Psoas muscle (tissue), 8 donors: ENCODE measurements around the gene CCDC198. TPM values are rescaled to one million over a fixed set of nuclear protein-coding genes. Genes with fewer than 3 reads are reported as not detected.

ENCODE experiments used
- ATAC-seq, 4 donors: fragments of 200-7000 bp; cut with Tn5 transposase; one replicate each; pipeline ENCODE4 v1.9.1; 2020; ENCODE audit warnings: moderate library complexity in 3 of 4, mild to moderate bottlenecking in 2 of 4
- DNase-seq, 2 donors: peaks; one replicate each; pipeline ENCODE4 v3.0.0-alpha.2; 2020
- H3K27ac ChIP-seq: fragments of 200-600 bp; one replicate; pipeline ENCODE4 v1.8.0; 2022
- H3K27me3 ChIP-seq, 3 donors: fragments of 200-600 bp in 1 of 3; one replicate each; pipeline versions ENCODE4 v1.6.1 to v1.8.0; 2013 to 2022; ENCODE audit warnings: low read length in 2 of 3, mild to moderate bottlenecking in 2 of 3, moderate library complexity in 1 of 3; ENCODE audit not compliant: insufficient read depth in 3 of 3
- H3K36me3 ChIP-seq, 2 donors: fragments of 200-600 bp in 1 of 2; one replicate each; pipeline versions ENCODE4 v1.6.1 to v1.8.0; 2013 to 2022; ENCODE audit warnings: low read depth in 1 of 2, mild to moderate bottlenecking in 1 of 2, moderate library complexity in 1 of 2; ENCODE audit not compliant: insufficient read depth in 1 of 2
- H3K4me1 ChIP-seq: fragments of 200-600 bp; one replicate; pipeline ENCODE4 v1.8.0; 2022
- H3K4me3 ChIP-seq: fragments of 200-600 bp; one replicate; pipeline ENCODE4 v1.8.0; 2022; ENCODE audit warnings: mild to moderate bottlenecking
- H3K9me3 ChIP-seq: fragments of 200-600 bp; one replicate; pipeline ENCODE4 v1.8.0; 2022
- WGBS, 3 donors: extraction: QIAGEN DNeasy Blood & Tissue Kit; methylation state at CpG; one replicate each; pipeline versions ENCODE4 v1.1.6 to v1.1.7; 2013; 5-methylcytosine and 5-hydroxymethylcytosine counted together
- intact Hi-C, 2 donors: fragments of 100-400 bp; cut with DNase I; formaldehyde crosslinking; loops; one replicate each; pipeline versions ENCODE4 v1.11.0 to v1.14.2; 2022
- polyA plus RNA-seq, 3 donors: library from polyadenylated mRNA; stranded (reverse); fragments of 200-250 nt; gene quantifications; one replicate each; pipeline ENCODE4 v1.2.3, GENCODE V29; 2013
- total RNA-seq, 4 donors: library from RNA; stranded (reverse); fragmentation: NEBNext Ultra II Directional in 2 of 4; extraction: Animal tissue kit (Norgen Biotek cat#: 25700) in 2 of 4; gene quantifications; one replicate each; pipeline versions ENCODE4 v1.2.1 to v1.2.4, GENCODE V29; 2021 to 2023
- TF ChIP-seq, protein P1 (sequence below): fragments of 200-600 bp; IDR thresholded peaks from one replicate; pipeline ENCODE4 v1.8.0; 2022; ENCODE audit warnings: antibody characterized with exemption
- donor health status: healthy with polysubstance abuse.
- donor health status: DM: no; HTN: no; CAD: no; lungs with moderate emphysema.
- donor health status: Bipolar disorder and iron deficiency.
- donor health status: healthy.
- donor health status: DM: yes; HTN: yes; CAD: no.
- donor health status: DM: no; HTN: no; CAD: no.
- donor health status: DM: no; HTN: no; CAD: no.
- donor health status: DM: yes; HTN: yes; CAD: no.

The CCDC198 gene
- total and polyA plus RNA-seq, 7 donors: not detected

DNA sequence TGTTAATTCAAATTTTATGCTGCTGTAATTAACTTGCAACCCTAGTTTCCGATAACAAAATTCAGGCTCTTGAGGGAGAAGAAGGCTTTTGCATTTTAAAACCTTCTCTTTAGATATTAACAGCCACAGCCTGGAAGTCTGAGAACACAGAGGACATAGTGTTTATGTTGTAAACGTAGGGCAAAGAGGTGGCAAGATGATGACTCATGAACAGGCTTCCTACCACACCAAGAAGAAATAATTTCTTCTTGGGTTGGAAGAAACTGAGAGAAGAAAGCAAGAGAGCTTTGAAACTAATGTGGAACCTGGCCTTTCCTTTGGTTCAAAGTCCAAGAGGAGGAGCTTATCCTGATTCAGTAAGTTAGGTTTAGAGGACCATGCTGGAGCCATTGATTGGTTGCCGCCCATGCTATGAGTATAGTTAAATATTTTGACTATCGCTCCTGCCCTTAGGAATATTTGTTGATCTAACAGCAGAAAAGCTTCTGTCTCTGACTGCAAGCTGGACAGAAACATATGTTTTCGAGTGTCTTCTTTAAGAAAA, 31.8 kb downstream of the CCDC198 start:
- no peaks in the 10 kb centered on the region for H3K36me3 ChIP-seq
- DNase-seq (no peak), ATAC-seq (no peak)
- TF ChIP-seq, protein P1, sequence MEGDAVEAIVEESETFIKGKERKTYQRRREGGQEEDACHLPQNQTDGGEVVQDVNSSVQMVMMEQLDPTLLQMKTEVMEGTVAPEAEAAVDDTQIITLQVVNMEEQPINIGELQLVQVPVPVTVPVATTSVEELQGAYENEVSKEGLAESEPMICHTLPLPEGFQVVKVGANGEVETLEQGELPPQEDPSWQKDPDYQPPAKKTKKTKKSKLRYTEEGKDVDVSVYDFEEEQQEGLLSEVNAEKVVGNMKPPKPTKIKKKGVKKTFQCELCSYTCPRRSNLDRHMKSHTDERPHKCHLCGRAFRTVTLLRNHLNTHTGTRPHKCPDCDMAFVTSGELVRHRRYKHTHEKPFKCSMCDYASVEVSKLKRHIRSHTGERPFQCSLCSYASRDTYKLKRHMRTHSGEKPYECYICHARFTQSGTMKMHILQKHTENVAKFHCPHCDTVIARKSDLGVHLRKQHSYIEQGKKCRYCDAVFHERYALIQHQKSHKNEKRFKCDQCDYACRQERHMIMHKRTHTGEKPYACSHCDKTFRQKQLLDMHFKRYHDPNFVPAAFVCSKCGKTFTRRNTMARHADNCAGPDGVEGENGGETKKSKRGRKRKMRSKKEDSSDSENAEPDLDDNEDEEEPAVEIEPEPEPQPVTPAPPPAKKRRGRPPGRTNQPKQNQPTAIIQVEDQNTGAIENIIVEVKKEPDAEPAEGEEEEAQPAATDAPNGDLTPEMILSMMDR: no peak
- no peak overlapping the region for H3K27ac ChIP-seq
- intact Hi-C loops: no loop called here
- 81 to 92% (median 81%) methylated on average over 5 of the region's 5 CpGs for WGBS, 3 donors
- no peak overlapping the region for H3K4me3 ChIP-seq
- no peaks in the 10 kb centered on the region for H3K4me1 ChIP-seq
- H3K27me3 ChIP-seq: no peaks in the 10 kb centered on the region
- peaks cover under 1% of the 10 kb centered on the region for H3K9me3 ChIP-seq

DNA sequence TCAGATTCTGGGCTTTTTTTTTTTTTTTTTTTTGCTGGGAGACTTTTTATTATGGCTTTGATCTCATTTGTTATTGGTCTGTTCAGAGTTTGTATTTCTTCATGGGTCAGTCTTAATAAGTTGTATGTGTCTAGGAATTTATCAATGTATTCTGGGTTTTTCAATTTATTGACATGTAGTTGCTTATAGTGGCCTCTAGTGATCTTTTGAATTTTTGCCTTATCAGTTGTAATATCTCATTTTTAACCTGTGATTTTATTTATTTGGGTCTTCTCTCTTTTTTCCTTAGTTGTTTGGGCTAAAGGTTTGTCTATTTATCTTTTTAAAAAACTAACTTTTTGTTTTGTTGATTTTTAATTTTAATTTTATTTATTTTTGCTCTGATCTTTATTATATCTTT, 57.7 kb downstream of the CCDC198 start:
- intact Hi-C loops: no loop called here
- H3K27ac ChIP-seq: no peak overlapping the region
- no peak overlapping the region for H3K4me3 ChIP-seq
- ATAC-seq (no peak), DNase-seq (no peak)
- TF ChIP-seq, protein P1: no peak
- no peaks in the 10 kb centered on the region for H3K9me3 ChIP-seq
- H3K27me3 ChIP-seq: no peaks in the 10 kb centered on the region
- no peaks in the 10 kb centered on the region for H3K4me1 ChIP-seq
- no peaks in the 10 kb centered on the region for H3K36me3 ChIP-seq

DNA sequence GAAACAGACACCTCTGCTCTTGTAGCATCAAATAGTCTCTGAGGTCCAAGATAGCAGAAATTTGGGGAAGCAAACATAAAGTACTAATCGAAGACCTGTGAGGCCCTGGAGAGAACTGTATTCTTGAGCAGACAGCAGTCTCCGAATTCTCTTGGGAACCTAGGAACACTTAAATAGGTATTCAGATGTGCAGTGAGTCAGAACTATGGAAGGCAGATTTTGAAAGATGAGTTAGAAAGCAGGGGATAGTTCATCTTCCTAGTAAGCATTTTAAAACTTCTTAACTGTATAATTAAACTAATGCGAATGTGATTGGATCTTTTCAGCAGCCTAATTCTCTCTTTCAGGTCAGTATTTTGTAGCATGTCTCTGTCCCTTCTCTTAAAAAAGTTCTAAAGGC, 72.7 kb downstream of the CCDC198 start:
- no peaks in the 10 kb centered on the region for H3K36me3 ChIP-seq
- intact Hi-C loops: no loop called here
- H3K4me1 ChIP-seq: no peaks in the 10 kb centered on the region
- ATAC-seq (no peak), DNase-seq (no peak)
- TF ChIP-seq, protein P1: no peak
- no peaks in the 10 kb centered on the region for H3K9me3 ChIP-seq
- H3K27me3 ChIP-seq: no peaks in the 10 kb centered on the region
- no peak overlapping the region for H3K4me3 ChIP-seq
- H3K27ac ChIP-seq: no peak overlapping the region
- WGBS, 3 donors: 85 to 93% (median 91%) methylated on average over 3 of the region's 3 CpGs

DNA sequence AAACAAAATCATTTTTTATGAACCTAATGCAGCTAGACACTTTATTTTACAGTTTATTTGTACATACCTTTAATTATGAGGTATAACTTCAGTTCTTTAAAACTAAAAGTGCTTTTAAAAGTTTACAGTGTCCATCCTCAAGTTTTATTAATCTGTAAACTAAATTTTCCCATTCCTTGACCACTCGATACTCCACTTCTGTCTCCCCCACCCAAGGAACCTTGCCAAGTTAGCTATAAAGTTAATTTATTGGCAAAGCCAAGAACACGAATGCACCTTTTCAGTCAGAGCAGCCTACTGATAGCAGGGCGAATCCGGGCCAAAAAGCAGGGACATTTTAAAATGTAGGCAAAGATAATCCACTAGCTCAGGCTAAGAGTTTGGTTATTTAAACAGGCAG, 73.6 kb downstream of the CCDC198 start:
- Histone ChIP-seq H3K27ac (no peak overlapping the region), H3K36me3 (no peaks in the 10 kb centered on the region), H3K4me3 (no peak overlapping the region), H3K4me1 (no peaks in the 10 kb centered on the region), H3K27me3 (no peaks in the 10 kb centered on the region), H3K9me3 (no peaks in the 10 kb centered on the region)
- DNase-seq (no peak), ATAC-seq (no peak)
- TF ChIP-seq, protein P1: no peak
- WGBS, 3 donors: 46 to 58% (median 50%) methylated on average over 4 of the region's 4 CpGs
- intact Hi-C loops: no loop called here

Other genes starting within 250 kb of the CCDC198 start
- 10 to 100 TPM; 35.4 to 59.7 (median 51.4) TPM for gene EXOC5, start 225.0 kb downstream of the CCDC198 start, total RNA-seq
- 10 to 100 TPM; 15.1 to 51.2 (median 24.7) TPM for gene EXOC5, start 225.0 kb downstream of the CCDC198 start, polyA plus RNA-seq
- gene AP5M1, start 224.9 kb downstream of the CCDC198 start, total RNA-seq: 10 to 100 TPM; 27.1 to 64.0 (median 32.2) TPM
- 10 to 100 TPM; 11.7 to 27.2 (median 17.0) TPM for gene AP5M1, start 224.9 kb downstream of the CCDC198 start, polyA plus RNA-seq
- 10 to 100 TPM; 33.0 to 47.7 (median 41.3) TPM for gene NAA30, start 103.3 kb downstream of the CCDC198 start, total RNA-seq
- gene NAA30, start 103.3 kb downstream of the CCDC198 start, polyA plus RNA-seq: 10 to 100 TPM; 15.9 to 40.1 (median 18.9) TPM